ENCODE results near the gene MLPH.

Gene MLPH

GRCh38 chr2:237598468-237599208 lies 111.6 kb downstream of the MLPH start:
- no peak for DNase-seq (ENCODE audit: low read depth)
- no peak for TF ChIP-seq CTCF (conservative IDR thresholded peaks at IDR 0.05; ENCODE audit: low read length)

GRCh38 chr2:237599465-237600110 lies 112.5 kb downstream of the MLPH start:
- no peak for DNase-seq (ENCODE audit: low read depth)
- TF ChIP-seq CTCF (conservative IDR thresholded peaks at IDR 0.05; ENCODE audit: low read length) = no peak
- H3K4me3 ChIP-seq (ENCODE audit: low read length) = no peak overlapping the region

More at GRCh38 chr2:237598468-237599208, 111.6 kb downstream of the MLPH start:
- H3K4me3 ChIP-seq (ENCODE audit: low read length) = no peak overlapping the region

GRCh38 chr2:237600205-237600846 lies 113.3 kb downstream of the MLPH start:
- TF ChIP-seq CTCF (conservative IDR thresholded peaks at IDR 0.05; ENCODE audit: low read length) = peak; percentile 58
- DNase-seq (ENCODE audit: low read depth) = peak; percentile 84

GRCh38 chr2:237601453-237602116 lies 114.5 kb downstream of the MLPH start:
- no peak for TF ChIP-seq CTCF (conservative IDR thresholded peaks at IDR 0.05; ENCODE audit: low read length)
- DNase-seq (ENCODE audit: low read depth) = no peak
- no peak overlapping the region for H3K4me3 ChIP-seq (ENCODE audit: low read length)

More at GRCh38 chr2:237600205-237600846, 113.3 kb downstream of the MLPH start:
- H3K4me3 ChIP-seq (ENCODE audit: low read length) = peak overlapping the region; percentile 29

- H3K4me3 ChIP-seq (ENCODE audit: low read length) = no peak overlapping the region
- no peak for TF ChIP-seq CTCF (conservative IDR thresholded peaks at IDR 0.05; ENCODE audit: low read length)
- no peak for DNase-seq (ENCODE audit: low read depth)
Observed at GRCh38 chr2:237602409-237602808, 115.4 kb downstream of the MLPH start.

GRCh38 chr2:237603049-237603717 lies 116.1 kb downstream of the MLPH start:
- TF ChIP-seq CTCF (conservative IDR thresholded peaks at IDR 0.05; ENCODE audit: low read length) = no peak
- H3K4me3 ChIP-seq (ENCODE audit: low read length) = no peak overlapping the region

More at GRCh38 chr2:237603049-237603717, 116.1 kb downstream of the MLPH start:
- no peak for DNase-seq (ENCODE audit: low read depth)
